IPS-20b (cell line): ENCODE data around the gene GAPDH.
"Not testable (repeated sequence)": the region's sequence is repeated elsewhere in the genome, so short reads cannot be mapped to it uniquely, and the experiment has no call there.

ENCODE experiments used
- H3K27ac ChIP-seq: one replicate; pipeline ENCODE4 v1.5.1; 2013; ENCODE audit warnings: low read length
- H3K27me3 ChIP-seq: 2 replicates; pipeline ENCODE4 v1.6.1; 2013; ENCODE audit warnings: mild to moderate bottlenecking, low read length, inconsistent platforms; ENCODE audit not compliant: insufficient read depth
- H3K36me3 ChIP-seq: 2 replicates; pipeline ENCODE4 v1.6.1; 2013; ENCODE audit warnings: low read depth, mild to moderate bottlenecking, inconsistent platforms, low read length, moderate library complexity; ENCODE audit not compliant: insufficient read depth
- H3K4me1 ChIP-seq: 2 replicates; pipeline ENCODE4 v1.6.1; 2013; ENCODE audit warnings: mild to moderate bottlenecking, control low read depth, inconsistent platforms, low read length, moderate library complexity; ENCODE audit not compliant: insufficient read depth
- H3K4me3 ChIP-seq: 2 replicates; pipeline ENCODE4 v1.5.1; 2013; ENCODE audit warnings: mild to moderate bottlenecking, low read length, inconsistent platforms
- H3K9ac ChIP-seq: 2 replicates; pipeline ENCODE4 v1.6.1; 2013; ENCODE audit warnings: low read depth, mild to moderate bottlenecking, inconsistent platforms, low read length, moderate library complexity
- H3K9me3 ChIP-seq: 2 replicates; pipeline ENCODE4 v1.6.1; 2013; ENCODE audit warnings: mild to moderate bottlenecking, low read depth, low read length, inconsistent platforms; ENCODE audit not compliant: insufficient read depth

The GAPDH gene

GRCh38 chr12:6556857-6557256 is 22.5 kb downstream of the GAPDH start:
- H3K9ac ChIP-seq, result no peak overlapping the region
- H3K9me3 ChIP-seq, result no peaks in the 10 kb centered on the region
- peaks cover 68% of the 10 kb centered on the region for H3K36me3 ChIP-seq
- no peak overlapping the region for H3K27ac ChIP-seq
- H3K4me3 ChIP-seq, result no peak overlapping the region
- H3K27me3 ChIP-seq, result no peaks in the 10 kb centered on the region
- peaks cover 9% of the 10 kb centered on the region; the same call in 1 of the 2 replicates for H3K4me1 ChIP-seq

- H3K9me3 ChIP-seq, H3K4me1 ChIP-seq, H3K4me3 ChIP-seq, H3K9ac ChIP-seq, H3K27ac ChIP-seq, H3K27me3 ChIP-seq: not testable (repeated sequence)
- H3K36me3 ChIP-seq, result peaks cover 70% of the 10 kb centered on the region
Measured at GRCh38 chr12:6558014-6558760, 23.9 kb downstream of the GAPDH start.

GRCh38 chr12:6559500-6559899 is 25.2 kb downstream of the GAPDH start:
- Histone ChIP-seq H3K4me3 (no peak overlapping the region), H3K36me3 (peaks cover 77% of the 10 kb centered on the region), H3K4me1 (0 out of 2 replicates have a peak, but pooled peaks cover 2% of the 10 kb centered on the region), H3K27ac (no peak overlapping the region), H3K9ac (no peak overlapping the region), H3K27me3 (no peaks in the 10 kb centered on the region), H3K9me3 (no peaks in the 10 kb centered on the region)

GRCh38 chr12:6560501-6561205 is 26.3 kb downstream of the GAPDH start:
- H3K4me3 ChIP-seq, result no peak overlapping the region
- no peaks in the 10 kb centered on the region for H3K27me3 ChIP-seq
- peaks cover 88% of the 10 kb centered on the region for H3K36me3 ChIP-seq
- no peak overlapping the region for H3K27ac ChIP-seq
- H3K4me1 ChIP-seq, result no peaks in the 10 kb centered on the region
- no peaks in the 10 kb centered on the region for H3K9me3 ChIP-seq
- no peak overlapping the region for H3K9ac ChIP-seq

GRCh38 chr12:6562881-6563280 is 28.6 kb downstream of the GAPDH start:
- Histone ChIP-seq H3K9ac (no peak overlapping the region), H3K4me1 (no peaks in the 10 kb centered on the region), H3K9me3 (no peaks in the 10 kb centered on the region), H3K4me3 (no peak overlapping the region), H3K27ac (no peak overlapping the region), H3K36me3 (peaks cover 89% of the 10 kb centered on the region), H3K27me3 (no peaks in the 10 kb centered on the region)

- Histone ChIP-seq H3K4me1 (no peaks in the 10 kb centered on the region), H3K4me3 (no peak overlapping the region), H3K9me3 (no peaks in the 10 kb centered on the region), H3K27ac (no peak overlapping the region), H3K27me3 (no peaks in the 10 kb centered on the region), H3K36me3 (peaks cover 85% of the 10 kb centered on the region), H3K9ac (no peak overlapping the region)
Measured at GRCh38 chr12:6563448-6564050, 29.2 kb downstream of the GAPDH start.

GRCh38 chr12:6567112-6567670 is 32.9 kb downstream of the GAPDH start:
- Histone ChIP-seq H3K4me1 (no peaks in the 10 kb centered on the region), H3K9ac (peak overlapping the region; percentile 93), H3K27me3 (no peaks in the 10 kb centered on the region), H3K9me3 (no peaks in the 10 kb centered on the region), H3K27ac (no peak overlapping the region), H3K36me3 (peaks cover 81% of the 10 kb centered on the region), H3K4me3 (peak overlapping the region; percentile 97)

GRCh38 chr12:6569312-6569711 is 35.0 kb downstream of the GAPDH start:
- H3K4me1 ChIP-seq, result no peaks in the 10 kb centered on the region
- no peak overlapping the region for H3K27ac ChIP-seq
- no peak overlapping the region for H3K4me3 ChIP-seq
- no peaks in the 10 kb centered on the region for H3K27me3 ChIP-seq
- no peak overlapping the region for H3K9ac ChIP-seq
- peaks cover 81% of the 10 kb centered on the region for H3K36me3 ChIP-seq
- H3K9me3 ChIP-seq, result no peaks in the 10 kb centered on the region

GRCh38 chr12:6569786-6570185 is 35.5 kb downstream of the GAPDH start:
- no peaks in the 10 kb centered on the region for H3K9me3 ChIP-seq
- no peaks in the 10 kb centered on the region for H3K27me3 ChIP-seq
- no peaks in the 10 kb centered on the region for H3K4me1 ChIP-seq
- peaks cover 82% of the 10 kb centered on the region for H3K36me3 ChIP-seq
- no peak overlapping the region for H3K4me3 ChIP-seq
- no peak overlapping the region for H3K27ac ChIP-seq
- no peak overlapping the region for H3K9ac ChIP-seq

GRCh38 chr12:6570264-6570887 is 36.1 kb downstream of the GAPDH start:
- Histone ChIP-seq H3K27ac (no peak overlapping the region), H3K36me3 (peaks cover 82% of the 10 kb centered on the region), H3K9ac (no peak overlapping the region), H3K4me3 (no peak overlapping the region), H3K4me1 (no peaks in the 10 kb centered on the region), H3K9me3 (no peaks in the 10 kb centered on the region), H3K27me3 (no peaks in the 10 kb centered on the region)

GRCh38 chr12:6573001-6573400 is 38.7 kb downstream of the GAPDH start:
- H3K27me3 ChIP-seq, result no peaks in the 10 kb centered on the region
- peaks cover 89% of the 10 kb centered on the region for H3K36me3 ChIP-seq
- no peak overlapping the region for H3K27ac ChIP-seq
- no peaks in the 10 kb centered on the region for H3K9me3 ChIP-seq
- no peaks in the 10 kb centered on the region for H3K4me1 ChIP-seq
- H3K9ac ChIP-seq, result no peak overlapping the region
- no peak overlapping the region for H3K4me3 ChIP-seq
